ENCODE measurements around the gene RAPGEF6. TPM values are rescaled to one million over a fixed set of nuclear protein-coding genes. Genes with fewer than 3 reads are reported as not detected.

RAPGEF6 gene
- total and polyA plus RNA-seq, 2 of the 4 experiments (the other 2 are of a cell fraction), result 5.8 to 18.8 TPM

DNA sequence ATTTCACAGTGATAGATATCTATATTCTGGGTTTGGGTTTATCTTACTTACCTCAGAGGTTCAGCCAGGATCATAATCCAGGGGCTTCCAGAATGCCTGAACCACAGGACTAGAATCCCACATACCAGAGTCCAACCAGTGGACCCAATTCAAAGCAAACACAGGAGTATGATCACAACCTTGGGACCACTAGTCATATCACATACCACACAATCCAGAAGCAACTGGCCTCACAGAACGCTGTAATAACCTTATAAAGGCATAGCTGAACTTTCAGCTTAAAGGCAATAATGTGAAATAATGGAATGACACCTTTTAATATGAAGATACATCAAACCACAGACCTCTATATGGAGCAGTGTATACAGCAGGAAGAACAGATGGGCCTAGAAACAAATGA, 25.3 kb downstream of the RAPGEF6 start:
- dilution Hi-C loops (cut with HindIII; ENCODE audit: low sequenced_read_pairs, unreplicated experiment) (no loop called here), intact Hi-C loops (cut with micrococcal nuclease) (no loop called here), in situ Hi-C loops (cut with MboI; ENCODE audit: low sequenced_read_pairs) (no loop called here)
- ATAC-seq (ENCODE audit: low read depth), result peak; percentile 53
- H2BK120ac ChIP-seq (ENCODE audit: low read depth, low read length), result peak overlapping the region; percentile 81
- peak overlapping the region; percentile 21 for H2BK15ac ChIP-seq (ENCODE audit: low read depth, low read length)
- H3K56ac ChIP-seq (ENCODE audit: extremely low read depth, insufficient read depth, low read length), result peak overlapping the region; percentile 28
- POLR2A ChIA-PET (ENCODE audit: unreplicated experiment), result interaction anchor here (0.6 kb wide), 1 partner anchor 11 kb away, joined by 6 read pairs; no protein-coding TSS in a partner anchor
- H3K18ac ChIP-seq (ENCODE audit: low read depth, low read length), result peak overlapping the region; percentile 84; the same call in 1 of the 2 replicates
- peak overlapping the region; percentile 25; the same call in 1 of the 2 replicates for H3K23ac ChIP-seq (ENCODE audit: low read depth, low read length)
- H3K4me2 ChIP-seq (ENCODE audit: low read depth, low read length), result peak overlapping the region; percentile 68; the same call in 1 of the 2 replicates
- H3K9me3 ChIP-seq (ENCODE audit: control insufficient read depth, insufficient read depth, low read length), result no peaks in the 10 kb centered on the region
- peaks cover 19% of the 10 kb centered on the region for H3K9me1 ChIP-seq (ENCODE audit: insufficient read depth, low read length)
- peak overlapping the region; percentile 41 for H3K14ac ChIP-seq (replicated peaks; ENCODE audit: low read depth, low read length)
- no peak overlapping the region for H2AFZ ChIP-seq (replicated peaks; ENCODE audit: low read length, poor library complexity)
- no TSS peak for BruUV-seq (replicated peaks)
- H3K4ac ChIP-seq (ENCODE audit: low read depth, low read length), result peak overlapping the region; percentile 85
- H3K4me3 ChIP-seq (ENCODE audit: insufficient read depth, low read depth, low read length), result no peak overlapping the region
- H3K79me1 ChIP-seq (ENCODE audit: low read depth in 1 of 2, low read length in 2 of 2), result peaks cover 46 to 82% of the 10 kb centered on the region in 2 experiments
- H2BK20ac ChIP-seq (ENCODE audit: low read depth, low read length), result peak overlapping the region; percentile 73
- peak overlapping the region; percentile 81; the same call in 1 of the 2 replicates for H4K5ac ChIP-seq (ENCODE audit: low read depth, low read length)
- CTCF ChIA-PET, result interaction anchor here (1.0 to 2.1 kb wide), 2 partner anchors 17 to 20 kb away, joined by 3 to 5 read pairs; no protein-coding TSS in a partner anchor
- peak overlapping the region; percentile 3 to 72; a peak in 2 of 4 replicates for H4K8ac ChIP-seq (ENCODE audit: low read depth in 2 of 2, low read length in 2 of 2)
- no peak overlapping the region for H2AK9ac ChIP-seq (replicated peaks; ENCODE audit: low read depth, low read length, poor library complexity)
- WGBS, 2 experiments (ENCODE audit: extremely low coverage in 2 of 2, insufficient read length in 1 of 2), result no CpG with 5 or more reads among the region's 1 CpG
- H4K20me1 ChIP-seq (ENCODE audit: insufficient read depth, low read length), result peaks cover 6% of the 10 kb centered on the region; the same call in 1 of the 2 replicates
- H2AK5ac ChIP-seq (ENCODE audit: low read depth, low read length), result peak overlapping the region; percentile 31; the same call in 1 of the 2 replicates
- peak overlapping the region; percentile 75; the same call in 1 of the 2 replicates for H3K27ac ChIP-seq (ENCODE audit: insufficient read depth, low read length)
- H3K27me3 ChIP-seq (ENCODE audit: control insufficient read depth, insufficient read depth, low read length), result no peaks in the 10 kb centered on the region
- H3K9ac ChIP-seq (ENCODE audit: low read depth, low read length), result no peak overlapping the region
- DNase-seq, result peak; percentile 61
- no peaks in the 10 kb centered on the region for H3K36me3 ChIP-seq (ENCODE audit: control insufficient read depth, insufficient read depth, low read length)
- H2BK5ac ChIP-seq (ENCODE audit: low read depth, low read length, poor library complexity, severe bottlenecking), result peak overlapping the region; percentile 86
- H4K91ac ChIP-seq (ENCODE audit: insufficient read depth, low read depth, low read length), result peak overlapping the region; percentile 37
- H3K4me1 ChIP-seq (ENCODE audit: control insufficient read depth, insufficient read depth, low read length), result peaks cover 25% of the 10 kb centered on the region
- no peak for TF ChIP-seq SMC3 (IDR thresholded peaks at IDR 0.05; ENCODE audit: low read depth, low read length)
- TF ChIP-seq RCOR1 (IDR thresholded peaks at IDR 0.05; ENCODE audit: insufficient replicate concordance, low read length), result no peak
- TF ChIP-seq POLR2A (IDR thresholded peaks at IDR 0.05; ENCODE audit: low read depth, low read length), result no peak

All from IMR-90 (cell line).